Astrocyte (in vitro differentiated cells and primary cell): Measurements from ENCODE around the gene ATG4C. TPM values are rescaled to one million over a fixed set of nuclear protein-coding genes. Genes with fewer than 3 reads are reported as not detected.

ENCODE experiments used
- DNase-seq: peaks from one replicate; pipeline ENCODE4 v3.0.0-alpha.2; 2010; ENCODE audit warnings: low read depth
- FAIRE-seq: peaks from 2 replicates; lab custom pipeline; 2011; peaks lifted over from hg19 to GRCh38; lab: Jason Lieb, UNC
- H2AFZ ChIP-seq: 2 replicates; pipeline ENCODE4 v1.6.0; 2012; ENCODE audit warnings: low read depth, low read length, inconsistent platforms
- H3K27ac ChIP-seq: 2 replicates; pipeline ENCODE4 v1.5.1; 2011; ENCODE audit warnings: low read depth, low read length, inconsistent platforms
- H3K27me3 ChIP-seq: 2 replicates; pipeline ENCODE4 v1.6.0; 2011; ENCODE audit warnings: low read length, inconsistent platforms; ENCODE audit not compliant: insufficient read depth
- H3K36me3 ChIP-seq: 2 replicates; pipeline ENCODE4 v1.5.1; 2011; ENCODE audit warnings: low read length, inconsistent platforms; ENCODE audit not compliant: insufficient read depth
- H3K4me1 ChIP-seq: 2 replicates; pipeline ENCODE4 v1.5.1; 2011; ENCODE audit warnings: low read length, inconsistent platforms; ENCODE audit not compliant: insufficient read depth
- H3K4me2 ChIP-seq: 2 replicates; pipeline ENCODE4 v1.6.0; 2012; ENCODE audit warnings: low read length, inconsistent platforms
- H3K4me3 ChIP-seq: 2 replicates; pipeline ENCODE4 v1.5.1; 2011; ENCODE audit warnings: low read depth, mild to moderate bottlenecking, low read length, inconsistent platforms; ENCODE audit not compliant: insufficient read depth
- H3K79me2 ChIP-seq: 2 replicates; pipeline ENCODE4 v1.6.0; 2012; ENCODE audit warnings: mild to moderate bottlenecking, low read length, inconsistent platforms; ENCODE audit not compliant: insufficient read depth
- H3K9ac ChIP-seq: 2 replicates; pipeline ENCODE4 v1.6.0; 2012; ENCODE audit warnings: mild to moderate bottlenecking, low read length, inconsistent platforms
- H3K9me3 ChIP-seq: 2 replicates; pipeline ENCODE4 v1.5.1; 2012; ENCODE audit warnings: low read depth, mild to moderate bottlenecking, low read length, inconsistent platforms; ENCODE audit not compliant: insufficient read depth
- H4K20me1 ChIP-seq: 2 replicates; pipeline ENCODE4 v1.6.0; 2012; ENCODE audit warnings: low read length, inconsistent platforms; ENCODE audit not compliant: insufficient read depth
- H3K27ac Mint-ChIP-seq: one replicate; pipeline ENCODE4 v1.8.0; 2021; ENCODE audit warnings: mild to moderate bottlenecking, mixed read lengths; ENCODE audit not compliant: unreplicated experiment
- H3K27me3 Mint-ChIP-seq: one replicate; pipeline ENCODE4 v1.8.0; 2021; ENCODE audit warnings: low read depth, mixed read lengths; ENCODE audit not compliant: unreplicated experiment
- H3K36me3 Mint-ChIP-seq: one replicate; pipeline ENCODE4 v1.8.0; 2021; ENCODE audit warnings: low read depth, mixed read lengths; ENCODE audit not compliant: unreplicated experiment
- H3K4me1 Mint-ChIP-seq: one replicate; pipeline ENCODE4 v1.8.0; 2021; ENCODE audit warnings: low read depth, mixed read lengths; ENCODE audit not compliant: unreplicated experiment
- H3K4me3 Mint-ChIP-seq: one replicate; pipeline ENCODE4 v1.8.0; 2021; ENCODE audit warnings: mild to moderate bottlenecking, moderate library complexity, mixed read lengths; ENCODE audit not compliant: unreplicated experiment
- H3K9me3 Mint-ChIP-seq: one replicate; pipeline ENCODE4 v1.8.0; 2021; ENCODE audit warnings: mild to moderate bottlenecking, mixed read lengths; ENCODE audit not compliant: unreplicated experiment
- CTCF ChIP-seq: IDR thresholded peaks from 2 replicates; pipeline ENCODE4 v1.5.1; 2011; ENCODE audit warnings: low read depth, mild to moderate bottlenecking, inconsistent platforms, low read length, moderate library complexity; ENCODE audit not compliant: insufficient read depth
- EZH2 ChIP-seq: IDR thresholded peaks from 2 replicates; pipeline ENCODE4 v1.6.1; 2012; ENCODE audit warnings: mild to moderate bottlenecking, low read length, inconsistent platforms; ENCODE audit not compliant: insufficient read depth
- total RNA-seq: library from RNA; stranded (reverse); gene quantifications from 2 replicates; pipeline ENCODE4 v1.2.1, GENCODE V29; 2021

Gene ATG4C
- total RNA-seq, 1 donor from 2014 or later = 7.0 TPM

- Histone ChIP-seq H4K20me1 (no peaks in the 10 kb centered on the region), H3K27ac (no peak overlapping the region), H2AFZ (no peak overlapping the region), H3K9ac (no peak overlapping the region), H3K27me3 (no peaks in the 10 kb centered on the region), H3K4me2 (no peak overlapping the region), H3K4me3 (no peak overlapping the region), H3K79me2 (no peaks in the 10 kb centered on the region), H3K36me3 (no peaks in the 10 kb centered on the region), H3K4me1 (no peaks in the 10 kb centered on the region), H3K9me3 (no peaks in the 10 kb centered on the region)
- Mint-ChIP-seq H3K27me3 (no peaks in the 10 kb centered on the region), H3K36me3 (peaks cover 22% of the 10 kb centered on the region), H3K4me1 (no peaks in the 10 kb centered on the region), H3K9me3 (peaks cover 2% of the 10 kb centered on the region), H3K4me3 (no peak overlapping the region), H3K27ac (no peak overlapping the region)
- FAIRE-seq (no peak), DNase-seq (no peak)
- no peak for TF ChIP-seq CTCF
- no peak for TF ChIP-seq EZH2
Measured at GRCh38 chr1:62809788-62810187, 25.9 kb downstream of the ATG4C start.

- Histone ChIP-seq H3K27me3 (no peaks in the 10 kb centered on the region), H3K36me3 (no peaks in the 10 kb centered on the region), H3K4me3 (no peak overlapping the region), H3K79me2 (no peaks in the 10 kb centered on the region), H3K27ac (no peak overlapping the region), H3K4me1 (no peaks in the 10 kb centered on the region), H4K20me1 (no peaks in the 10 kb centered on the region), H2AFZ (no peak overlapping the region), H3K4me2 (no peak overlapping the region), H3K9me3 (no peaks in the 10 kb centered on the region), H3K9ac (no peak overlapping the region)
- H3K9me3 Mint-ChIP-seq = peaks cover 2% of the 10 kb centered on the region
- H3K36me3 Mint-ChIP-seq = peaks cover 22% of the 10 kb centered on the region
- no peak overlapping the region for H3K4me3 Mint-ChIP-seq
- no peak overlapping the region for H3K27ac Mint-ChIP-seq
- TF ChIP-seq CTCF (no peak), EZH2 (no peak)
- H3K27me3 Mint-ChIP-seq = no peaks in the 10 kb centered on the region
- FAIRE-seq = no peak
- H3K4me1 Mint-ChIP-seq = no peaks in the 10 kb centered on the region
- no peak for DNase-seq
Measured at GRCh38 chr1:62810420-62811274, 26.7 kb downstream of the ATG4C start.

GRCh38 chr1:62823556-62823955, 39.6 kb downstream of the ATG4C start:
- H3K4me3 Mint-ChIP-seq = no peak overlapping the region
- H3K9me3 ChIP-seq = no peaks in the 10 kb centered on the region
- H3K4me1 ChIP-seq = no peaks in the 10 kb centered on the region
- H4K20me1 ChIP-seq = no peaks in the 10 kb centered on the region
- no peak overlapping the region for H2AFZ ChIP-seq
- no peak for FAIRE-seq
- TF ChIP-seq EZH2 = no peak
- TF ChIP-seq CTCF = no peak
- no peaks in the 10 kb centered on the region for H3K27me3 ChIP-seq
- peaks cover 9% of the 10 kb centered on the region for H3K4me1 Mint-ChIP-seq
- no peak overlapping the region for H3K4me3 ChIP-seq
- no peak overlapping the region for H3K9ac ChIP-seq
- H3K4me2 ChIP-seq = peak overlapping the region; percentile 47
- peak overlapping the region; percentile 6 for H3K27ac Mint-ChIP-seq
- peaks cover 2% of the 10 kb centered on the region for H3K36me3 Mint-ChIP-seq
- H3K9me3 Mint-ChIP-seq = no peaks in the 10 kb centered on the region
- peak; percentile 71 for DNase-seq
- H3K27ac ChIP-seq = no peak overlapping the region
- no peaks in the 10 kb centered on the region for H3K27me3 Mint-ChIP-seq
- no peaks in the 10 kb centered on the region for H3K36me3 ChIP-seq
- no peaks in the 10 kb centered on the region for H3K79me2 ChIP-seq
